GM21737 (cell line): ENCODE results near the gene KIAA0753.

Source experiments
- ATAC-seq: cut with Tn5 transposase; IDR thresholded peaks from one replicate; pipeline ENCODE4 v1.9.1; 2021; ENCODE audit warnings: mild to moderate bottlenecking, moderate library complexity; ENCODE audit not compliant: unreplicated experiment

The KIAA0753 gene

GRCh38 chr17:6572972-6573370 is 67.5 kb downstream of the KIAA0753 start:
- no peak for ATAC-seq

- no peak for ATAC-seq
Measured at GRCh38 chr17:6571452-6571781, 69.1 kb downstream of the KIAA0753 start.

- no peak for ATAC-seq
Measured at GRCh38 chr17:6570731-6571451, 69.6 kb downstream of the KIAA0753 start.

GRCh38 chr17:6569370-6570285 is 70.9 kb downstream of the KIAA0753 start:
- ATAC-seq, result no peak

- no peak for ATAC-seq
Measured at GRCh38 chr17:6568184-6568758, 72.2 kb downstream of the KIAA0753 start.

GRCh38 chr17:6567528-6568183 is 72.9 kb downstream of the KIAA0753 start:
- no peak for ATAC-seq

GRCh38 chr17:6561446-6561845 is 79.1 kb downstream of the KIAA0753 start:
- ATAC-seq, result no peak

GRCh38 chr17:6560496-6560895 is 80.0 kb downstream of the KIAA0753 start:
- no peak for ATAC-seq

GRCh38 chr17:6559753-6560215 is 80.7 kb downstream of the KIAA0753 start:
- ATAC-seq, result no peak

- no peak for ATAC-seq
Measured at GRCh38 chr17:6558932-6559752, 81.4 kb downstream of the KIAA0753 start.

GRCh38 chr17:6558276-6558675 is 82.2 kb downstream of the KIAA0753 start:
- ATAC-seq, result no peak

- no peak for ATAC-seq
Measured at GRCh38 chr17:6557040-6557438, 83.5 kb downstream of the KIAA0753 start.

- ATAC-seq, result no peak
Measured at GRCh38 chr17:6556121-6557039, 84.1 kb downstream of the KIAA0753 start, which contains the start of gene PITPNM3. Gene PITPNM3, minus strand, starts transcription at chr17:6556555. Its CDS starts 149 bp downstream, at chr17:6556406.

- no peak for ATAC-seq
Measured at GRCh38 chr17:6555331-6556120, 85.0 kb downstream of the KIAA0753 start.

- no peak for ATAC-seq
Measured at GRCh38 chr17:6554871-6555330, 85.6 kb downstream of the KIAA0753 start.

GRCh38 chr17:6554342-6554741 is 86.2 kb downstream of the KIAA0753 start:
- ATAC-seq, result no peak

- no peak for ATAC-seq
Measured at GRCh38 chr17:6551869-6552531, 88.5 kb downstream of the KIAA0753 start.

- ATAC-seq, result no peak
Measured at GRCh38 chr17:6551356-6551755, 89.2 kb downstream of the KIAA0753 start.
